ENCODE measurements around the gene ARL6IP5. TPM values are rescaled to one million over a fixed set of nuclear protein-coding genes. Genes with fewer than 3 reads are reported as not detected.

ARL6IP5 gene
- total RNA-seq, 1 experiment from 2014 or later, result 30.0 TPM

GRCh38 chr3:69143612-69144011, 58.9 kb downstream of the ARL6IP5 start (continued):
- TF ChIP-seq SP1 (IDR thresholded peaks at IDR 0.05; ENCODE audit: low read depth), result peak; percentile 60

- ChIA-PET POLR2A (no interaction called here), CTCF (interaction anchor here (1.1 to 1.6 kb wide), 3 partner anchors 10 to 265 kb away, joined by 3 to 4 read pairs (median 3); no protein-coding TSS in a partner anchor)
- BruUV-seq (replicated peaks), result no TSS peak
Measured at GRCh38 chr3:69144631-69145245, 60.0 kb downstream of the ARL6IP5 start.

GRCh38 chr3:69145688-69146087, 61.0 kb downstream of the ARL6IP5 start:
- H3K4me1 ChIP-seq (ENCODE audit: control insufficient read depth in 1 of 2, insufficient read depth in 2 of 2, low read length in 2 of 2), result peaks cover 3 to 8% of the 10 kb centered on the region in 2 experiments; a peak in 2 of 4 replicates
- H3K36me3 ChIP-seq (ENCODE audit: control insufficient read depth in 1 of 2, insufficient read depth in 2 of 2, low read length in 2 of 2), result no peaks in the 10 kb centered on the region
- no peaks in the 10 kb centered on the region for H4K20me1 ChIP-seq (ENCODE audit: insufficient read depth)
- no peaks in the 10 kb centered on the region for H3K9me3 ChIP-seq (ENCODE audit: control insufficient read depth in 1 of 2, insufficient read depth in 1 of 2, low read depth in 1 of 2, low read length in 2 of 2)
- ChIA-PET RAD21 (ENCODE audit: low non-redundant PET in 1 of 2, low total read pairs in 2 of 2, uncharacterized antibody in 2 of 2, unreplicated experiment in 2 of 2) (no interaction called here), CTCF (interaction anchor here (1.1 to 1.6 kb wide), 3 partner anchors 9 to 264 kb away, joined by 3 to 4 read pairs (median 3); no protein-coding TSS in a partner anchor), POLR2A (no interaction called here)
- no peak for DNase-seq (ENCODE audit: low read depth, low spot score)
- H3K4me2 ChIP-seq (ENCODE audit: low read length), result no peak overlapping the region
- no peak overlapping the region for H3K9ac ChIP-seq (ENCODE audit: low read length)
- H3K4me3 ChIP-seq (replicated peaks in 1 of 2; ENCODE audit: low read depth in 1 of 2, low read length in 2 of 2), result no peak overlapping the region
- H3K27ac ChIP-seq (ENCODE audit: low read depth, low read length), result no peak overlapping the region
- no peak for ATAC-seq
- H3K79me2 ChIP-seq (ENCODE audit: insufficient read depth, low read length), result no peaks in the 10 kb centered on the region
- no peak overlapping the region for H2AFZ ChIP-seq (ENCODE audit: low read depth, low read length, poor library complexity, severe bottlenecking)
- no TSS peak for BruUV-seq (replicated peaks)
- no peaks in the 10 kb centered on the region for H3K27me3 ChIP-seq (ENCODE audit: insufficient read depth, low read length)
- intact Hi-C loops (cut with micrococcal nuclease), result no loop called here
- H3K9me2 ChIP-seq (ENCODE audit: insufficient read depth), result no peaks in the 10 kb centered on the region
- TF ChIP-seq POLR2A (IDR thresholded peaks at IDR 0.05; ENCODE audit: borderline replicate concordance, extremely low read depth, insufficient read depth, insufficient read length), result no peak
- no peak for TF ChIP-seq SIN3A (IDR thresholded peaks at IDR 0.05; ENCODE audit: low read depth)
- TF ChIP-seq FOSL1 (IDR thresholded peaks at IDR 0.05; ENCODE audit: low read depth), result no peak
- TF ChIP-seq SRF (IDR thresholded peaks at IDR 0.05; ENCODE audit: low read depth), result no peak
- no peak for TF ChIP-seq REST (IDR thresholded peaks at IDR 0.05; ENCODE audit: low read depth)
- TF ChIP-seq ZNF274 (IDR thresholded peaks at IDR 0.05; ENCODE audit: low read depth, low read length), result no peak
- TF ChIP-seq CEBPB (IDR thresholded peaks at IDR 0.05; ENCODE audit: low read depth), result no peak
- no peak for TF ChIP-seq JUND (IDR thresholded peaks at IDR 0.05)
- TF ChIP-seq ATF3 (IDR thresholded peaks at IDR 0.05), result no peak
- TF ChIP-seq ZBTB33 (IDR thresholded peaks at IDR 0.05; ENCODE audit: extremely low read depth, insufficient replicate concordance, low read length), result no peak
- TF ChIP-seq POLR2AphosphoS5 (IDR thresholded peaks at IDR 0.05; ENCODE audit: low read depth, low read length), result no peak
- TF ChIP-seq ZFX (IDR thresholded peaks at IDR 0.05), result no peak

More at GRCh38 chr3:69144631-69145245, 60.0 kb downstream of the ARL6IP5 start:
- Histone ChIP-seq H3K4me3 (replicated peaks in 1 of 2; ENCODE audit: low read depth in 1 of 2, low read length in 2 of 2) (no peak overlapping the region), H3K36me3 (ENCODE audit: control insufficient read depth in 1 of 2, insufficient read depth in 2 of 2, low read length in 2 of 2) (no peaks in the 10 kb centered on the region), H3K9me2 (ENCODE audit: insufficient read depth) (no peaks in the 10 kb centered on the region), H3K79me2 (ENCODE audit: insufficient read depth, low read length) (no peaks in the 10 kb centered on the region), H3K4me2 (ENCODE audit: low read length) (no peak overlapping the region), H2AFZ (ENCODE audit: low read depth, low read length, poor library complexity, severe bottlenecking) (no peak overlapping the region), H3K27ac (ENCODE audit: low read depth, low read length) (no peak overlapping the region), H3K4me1 (ENCODE audit: control insufficient read depth in 1 of 2, insufficient read depth in 2 of 2, low read length in 2 of 2) (peaks cover 3 to 8% of the 10 kb centered on the region in 2 experiments; a peak in 2 of 4 replicates), H3K27me3 (ENCODE audit: insufficient read depth, low read length) (no peaks in the 10 kb centered on the region), H3K9me3 (ENCODE audit: control insufficient read depth in 1 of 2, insufficient read depth in 1 of 2, low read depth in 1 of 2, low read length in 2 of 2) (no peaks in the 10 kb centered on the region), H4K20me1 (ENCODE audit: insufficient read depth) (no peaks in the 10 kb centered on the region), H3K9ac (ENCODE audit: low read length) (no peak overlapping the region)
- RAD21 ChIA-PET (ENCODE audit: low non-redundant PET in 1 of 2, low total read pairs in 2 of 2, uncharacterized antibody in 2 of 2, unreplicated experiment in 2 of 2), result no interaction called here
- TF ChIP-seq TCF7L2 (IDR thresholded peaks at IDR 0.05; ENCODE audit: borderline replicate concordance, extremely low read depth, insufficient read depth, insufficient read length) (peak; percentile 82), CBX3 (IDR thresholded peaks at IDR 0.05; ENCODE audit: low read depth) (no peak)
- ATAC-seq, result peak; percentile 14; the same call in 1 of the 2 replicates
- DNase-seq (ENCODE audit: low read depth, low spot score), result no peak
- intact Hi-C loops (cut with micrococcal nuclease), result no loop called here

Data from HCT116 (cell line).